Measurements from ENCODE around the gene MACF1.
A peak's percentile ranks its signal among the peaks of the same experiment; 100 is the strongest.
"Not testable (repeated sequence)": the region's sequence is repeated elsewhere in the genome, so short reads cannot be mapped to it uniquely, and the experiment has no call there.

Gene MACF1

GRCh38 chr1:39494671-39495410 lies 290.3 kb downstream of the MACF1 start:
- DNase-seq (ENCODE audit: low spot score): no peak

- not testable (repeated sequence) for DNase-seq (ENCODE audit: low spot score)
Measured at GRCh38 chr1:39496520-39496919, 292.0 kb downstream of the MACF1 start.

- DNase-seq (ENCODE audit: low spot score): no peak
Measured at GRCh38 chr1:39497585-39497984, 293.1 kb downstream of the MACF1 start.

- not testable (repeated sequence) for DNase-seq (ENCODE audit: low spot score)
Measured at GRCh38 chr1:39498096-39498710, 293.7 kb downstream of the MACF1 start.

- not testable (repeated sequence) for DNase-seq (ENCODE audit: low spot score)
Measured at GRCh38 chr1:39498821-39499220, 294.3 kb downstream of the MACF1 start.

- no peak for DNase-seq (ENCODE audit: low spot score)
Measured at GRCh38 chr1:39499668-39500067, 295.2 kb downstream of the MACF1 start.

GRCh38 chr1:39500862-39501389 lies 296.4 kb downstream of the MACF1 start:
- DNase-seq (ENCODE audit: low spot score): no peak

GRCh38 chr1:39501666-39502065 lies 297.2 kb downstream of the MACF1 start:
- DNase-seq (ENCODE audit: low spot score): no peak

- DNase-seq (ENCODE audit: low spot score): not testable (repeated sequence)
Measured at GRCh38 chr1:39504436-39504835, 299.9 kb downstream of the MACF1 start.

- DNase-seq (ENCODE audit: low spot score): no peak
Measured at GRCh38 chr1:39505289-39505688, 300.8 kb downstream of the MACF1 start.

GRCh38 chr1:39507230-39507928 lies 302.9 kb downstream of the MACF1 start:
- no peak for DNase-seq (ENCODE audit: low spot score)

GRCh38 chr1:39508266-39508665 lies 303.8 kb downstream of the MACF1 start:
- no peak for DNase-seq (ENCODE audit: low spot score)

- DNase-seq (ENCODE audit: low spot score): peak; percentile 73
Measured at GRCh38 chr1:39508857-39509305, 304.4 kb downstream of the MACF1 start.

GRCh38 chr1:39509360-39510009 lies 305.0 kb downstream of the MACF1 start:
- DNase-seq (ENCODE audit: low spot score): peak; percentile 54

- DNase-seq (ENCODE audit: low spot score): not testable (repeated sequence)
Measured at GRCh38 chr1:39510570-39511186, 306.2 kb downstream of the MACF1 start.

GRCh38 chr1:39511477-39511876 lies 307.0 kb downstream of the MACF1 start:
- DNase-seq (ENCODE audit: low spot score): not testable (repeated sequence)

- not testable (repeated sequence) for DNase-seq (ENCODE audit: low spot score)
Measured at GRCh38 chr1:39512234-39512847, 307.8 kb downstream of the MACF1 start.

- DNase-seq (ENCODE audit: low spot score): not testable (repeated sequence)
Measured at GRCh38 chr1:39514710-39515124, 310.2 kb downstream of the MACF1 start.

- DNase-seq (ENCODE audit: low spot score): not testable (repeated sequence)
Measured at GRCh38 chr1:39515131-39516086, 310.9 kb downstream of the MACF1 start.

GRCh38 chr1:39516841-39517240 lies 312.3 kb downstream of the MACF1 start:
- not testable (repeated sequence) for DNase-seq (ENCODE audit: low spot score)

All from SW480 (cell line).